Neural progenitor cell (in vitro differentiated cells): ENCODE measurements around the gene OVCH2. TPM values are rescaled to one million over a fixed set of nuclear protein-coding genes. Genes with fewer than 3 reads are reported as not detected.
A peak's percentile ranks its signal among the peaks of the same experiment; 100 is the strongest.

Source experiments
- DNase-seq: peaks from one replicate; pipeline ENCODE4 v3.0.0-alpha.2; 2016; ENCODE audit warnings: low spot score
- H2AFZ ChIP-seq: fragments of 200-600 bp; sonication (generic); replicated peaks from 2 replicates; pipeline ENCODE4 v1.6.1; 2016; ENCODE audit warnings: antibody characterized with exemption
- H3F3A ChIP-seq: fragments of 200-600 bp; sonication (generic); 2 replicates; pipeline ENCODE4 v1.6.1; 2016; ENCODE audit warnings: antibody characterized with exemption, low read depth
- H3K27ac ChIP-seq: fragments of 200-600 bp; sonication (generic); 2 replicates; pipeline ENCODE4 v1.5.1; 2016; ENCODE audit warnings: mild to moderate bottlenecking
- H3K27me3 ChIP-seq: fragments of 200-600 bp; sonication (generic); 2 replicates; pipeline ENCODE4 v1.6.1; 2016; ENCODE audit warnings: mild to moderate bottlenecking, moderate library complexity
- H3K36me3 ChIP-seq: fragments of 200-600 bp; sonication (generic); 2 replicates; pipeline ENCODE4 v1.5.1; 2016
- H3K4me1 ChIP-seq: fragments of 200-600 bp; sonication (generic); 2 replicates; pipeline ENCODE4 v1.6.1; 2016; ENCODE audit warnings: mixed run types
- H3K4me2 ChIP-seq: fragments of 200-600 bp; sonication (generic); 2 replicates; pipeline ENCODE4 v1.6.1; 2016
- H3K4me3 ChIP-seq: fragments of 200-600 bp; sonication (generic); 2 replicates; pipeline ENCODE4 v1.5.1; 2016
- H3K79me2 ChIP-seq: fragments of 200-600 bp; sonication (generic); 2 replicates; pipeline ENCODE4 v1.6.1; 2016; ENCODE audit warnings: low read depth
- H3K9ac ChIP-seq: fragments of 200-600 bp; sonication (generic); 2 replicates; pipeline ENCODE4 v1.6.1; 2016
- H3K9me3 ChIP-seq: fragments of 200-600 bp; sonication (generic); 2 replicates; pipeline ENCODE4 v1.5.1; 2016; ENCODE audit warnings: low read depth
- H4K20me1 ChIP-seq: fragments of 200-600 bp; sonication (generic); 2 replicates; pipeline ENCODE4 v1.6.1; 2016; ENCODE audit warnings: low read depth
- H3K27ac Mint-ChIP-seq: 3 replicates; pipeline ENCODE4 v1.8.0; 2021; ENCODE audit warnings: mixed read lengths
- H3K27me3 Mint-ChIP-seq: 2 replicates; pipeline ENCODE4 v1.8.0; 2022; ENCODE audit warnings: low read depth, mild to moderate bottlenecking, inconsistent platforms, moderate library complexity, mixed read lengths; ENCODE audit not compliant: insufficient read depth
- H3K36me3 Mint-ChIP-seq: 3 replicates; pipeline ENCODE4 v1.8.0; 2021; ENCODE audit warnings: mixed read lengths
- H3K4me1 Mint-ChIP-seq: 3 replicates; pipeline ENCODE4 v1.8.0; 2021; ENCODE audit warnings: mixed read lengths
- H3K4me3 Mint-ChIP-seq: 3 replicates; pipeline ENCODE4 v1.8.0; 2021; ENCODE audit warnings: mild to moderate bottlenecking, moderate library complexity, mixed read lengths
- H3K9me3 Mint-ChIP-seq: 3 replicates; pipeline ENCODE4 v1.8.0; 2020; ENCODE audit warnings: mixed read lengths
- CTCF ChIP-seq: fragments of 200-600 bp; sonication (generic); IDR thresholded peaks from 2 replicates; pipeline ENCODE4 v1.5.1; 2017; ENCODE audit warnings: antibody characterized with exemption, mild to moderate bottlenecking
- EZH2 ChIP-seq: fragments of 200-600 bp; sonication (generic); IDR thresholded peaks from 2 replicates; pipeline ENCODE4 v1.6.1; 2017; ENCODE audit warnings: antibody characterized with exemption, mild to moderate bottlenecking, moderate library complexity
- EZH2phosphoT487 ChIP-seq: fragments of 200-600 bp; sonication (generic); IDR thresholded peaks from 2 replicates; pipeline ENCODE4 v1.6.1; 2017; ENCODE audit warnings: antibody characterized with exemption
- total RNA-seq: library from RNA; depleted of rRNA; stranded (reverse); fragments of >200 nt; gene quantifications from 2 replicates; pipeline ENCODE4 v1.2.3, GENCODE V29; 2015; ENCODE audit warnings: low replicate concordance

OVCH2 gene
- total RNA-seq, 1 donor from 2014 or later: not detected

- peaks cover 34% of the 10 kb centered on the region for H3K4me1 ChIP-seq
- no peak overlapping the region for H3K27ac ChIP-seq
- no peak overlapping the region for H3K4me3 Mint-ChIP-seq
- peaks cover 5% of the 10 kb centered on the region for H3K9me3 Mint-ChIP-seq
- peaks cover 14% of the 10 kb centered on the region for H3K4me1 Mint-ChIP-seq
- H3K27me3 Mint-ChIP-seq: peaks cover 9% of the 10 kb centered on the region
- H3F3A ChIP-seq: peaks cover 17% of the 10 kb centered on the region
- H3K4me3 ChIP-seq: no peak overlapping the region
- H3K9me3 ChIP-seq: no peaks in the 10 kb centered on the region
- no peak overlapping the region for H3K9ac ChIP-seq
- H3K79me2 ChIP-seq: peaks cover 6% of the 10 kb centered on the region
- no peaks in the 10 kb centered on the region for H3K36me3 Mint-ChIP-seq
- no peak overlapping the region for H2AFZ ChIP-seq
- no peaks in the 10 kb centered on the region for H4K20me1 ChIP-seq
- H3K36me3 ChIP-seq: no peaks in the 10 kb centered on the region
- peaks cover 10% of the 10 kb centered on the region for H3K27me3 ChIP-seq
- H3K27ac Mint-ChIP-seq: no peak overlapping the region
- TF ChIP-seq EZH2 (no peak), EZH2phosphoT487 (no peak), CTCF (no peak)
- H3K4me2 ChIP-seq: no peak overlapping the region
- DNase-seq: no peak
These were observed 35.6 kb downstream of the OVCH2 start for GRCh38 chr11:7670641-7671040.

DNA sequence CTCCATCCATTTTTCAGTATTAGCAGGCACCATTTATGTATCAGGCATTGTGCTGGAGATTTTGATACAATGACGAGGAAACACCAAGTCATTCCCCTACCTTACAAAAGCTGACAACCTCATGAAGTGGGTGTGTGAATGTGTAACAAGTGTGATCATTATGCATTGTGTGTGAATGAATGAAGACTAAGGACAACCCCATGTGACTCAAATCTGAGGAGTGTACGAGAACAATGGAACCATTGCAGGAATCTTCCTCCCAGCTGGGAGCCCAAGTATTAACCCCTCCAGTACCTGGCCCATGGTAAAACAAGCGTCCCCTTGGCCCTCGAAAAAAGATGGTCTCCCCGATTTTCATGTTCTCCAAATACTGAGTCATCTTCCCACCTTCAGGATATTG is 37.4 kb downstream of the OVCH2 start:
- Mint-ChIP-seq H3K27ac (peak overlapping the region; percentile 70), H3K9me3 (peaks cover 4% of the 10 kb centered on the region), H3K4me3 (no peak overlapping the region), H3K36me3 (peaks cover 4% of the 10 kb centered on the region), H3K27me3 (peaks cover 5% of the 10 kb centered on the region), H3K4me1 (peaks cover 14% of the 10 kb centered on the region)
- Histone ChIP-seq H3K9ac (no peak overlapping the region), H3K9me3 (no peaks in the 10 kb centered on the region), H3K27me3 (no peaks in the 10 kb centered on the region), H3K27ac (no peak overlapping the region), H3K4me3 (no peak overlapping the region), H3K36me3 (no peaks in the 10 kb centered on the region), H3K4me1 (peaks cover 34% of the 10 kb centered on the region), H3K4me2 (peak overlapping the region; percentile 31), H2AFZ (no peak overlapping the region), H3F3A (peaks cover 17% of the 10 kb centered on the region), H3K79me2 (no peaks in the 10 kb centered on the region), H4K20me1 (no peaks in the 10 kb centered on the region)
- DNase-seq: no peak
- no peak for TF ChIP-seq CTCF
- no peak for TF ChIP-seq EZH2phosphoT487
- TF ChIP-seq EZH2: no peak

GRCh38 chr11:7668464-7668863 is 37.8 kb downstream of the OVCH2 start:
- Histone ChIP-seq H2AFZ (no peak overlapping the region), H3K79me2 (no peaks in the 10 kb centered on the region), H3K9ac (no peak overlapping the region), H4K20me1 (no peaks in the 10 kb centered on the region), H3K27ac (no peak overlapping the region), H3K4me3 (no peak overlapping the region), H3K27me3 (no peaks in the 10 kb centered on the region), H3K9me3 (no peaks in the 10 kb centered on the region), H3F3A (peaks cover 13% of the 10 kb centered on the region), H3K4me2 (peak overlapping the region; percentile 31), H3K4me1 (peaks cover 34% of the 10 kb centered on the region), H3K36me3 (no peaks in the 10 kb centered on the region)
- H3K27me3 Mint-ChIP-seq: peaks cover 5% of the 10 kb centered on the region
- H3K9me3 Mint-ChIP-seq: peaks cover 4% of the 10 kb centered on the region
- no peak overlapping the region for H3K4me3 Mint-ChIP-seq
- TF ChIP-seq EZH2 (no peak), EZH2phosphoT487 (no peak), CTCF (no peak)
- H3K36me3 Mint-ChIP-seq: peaks cover 5% of the 10 kb centered on the region
- peaks cover 14% of the 10 kb centered on the region for H3K4me1 Mint-ChIP-seq
- no peak overlapping the region for H3K27ac Mint-ChIP-seq
- no peak for DNase-seq
